LNCAP (cell line): ENCODE data around the gene AP2A2.
A peak's percentile ranks its signal among the peaks of the same experiment; 100 is the strongest.

Source experiments
- CTCF ChIP-seq: fragments of 450-650 bp; IDR thresholded peaks from 2 replicates; pipeline ENCODE4 v1.5.1; 2017; ENCODE audit warnings: mild to moderate bottlenecking

The AP2A2 gene

GRCh38 chr11:1047595-1048156, 122.0 kb downstream of the AP2A2 start:
- no peak for TF ChIP-seq CTCF

- no peak for TF ChIP-seq CTCF
Observed at GRCh38 chr11:1048375-1049070, 122.9 kb downstream of the AP2A2 start.

GRCh38 chr11:1049071-1049405, 123.4 kb downstream of the AP2A2 start:
- no peak for TF ChIP-seq CTCF

GRCh38 chr11:1049431-1049891, 123.8 kb downstream of the AP2A2 start:
- TF ChIP-seq CTCF: no peak

GRCh38 chr11:1049911-1050580, 124.4 kb downstream of the AP2A2 start:
- no peak for TF ChIP-seq CTCF

- TF ChIP-seq CTCF: peak; percentile 95
Observed at GRCh38 chr11:1050581-1051355, 125.1 kb downstream of the AP2A2 start.

- TF ChIP-seq CTCF: no peak
Observed at GRCh38 chr11:1051356-1052132, 125.9 kb downstream of the AP2A2 start.
